SJSA1 (cell line): ENCODE measurements around the gene AGBL1. TPM values are rescaled to one million over a fixed set of nuclear protein-coding genes. Genes with fewer than 3 reads are reported as not detected.

ENCODE experiments used
- DNase-seq, 2 experiments: peaks; one replicate each; pipeline ENCODE4 v3.0.0-alpha.2; 2015 to 2020; ENCODE audit warnings: low spot score in 2 of 2, low read depth in 1 of 2
- H3K27ac ChIP-seq: fragments of 250-450 bp; sonication (Bioruptor Pico); 2 replicates; pipeline ENCODE4 v1.5.1; 2020; ENCODE audit warnings: mild to moderate bottlenecking, moderate library complexity
- H3K27me3 ChIP-seq: fragments of 250-450 bp; sonication (Bioruptor Pico); replicated peaks from 2 replicates; pipeline ENCODE4 v1.5.1; 2020; ENCODE audit warnings: mild to moderate bottlenecking, moderate library complexity
- H3K36me3 ChIP-seq: fragments of 250-450 bp; sonication (Bioruptor Pico); 2 replicates; pipeline ENCODE4 v1.5.1; 2020; ENCODE audit warnings: mild to moderate bottlenecking
- H3K4me1 ChIP-seq: fragments of 250-450 bp; sonication (Bioruptor Pico); replicated peaks from 2 replicates; pipeline ENCODE4 v1.6.1; 2021; ENCODE audit warnings: mild to moderate bottlenecking
- H3K4me3 ChIP-seq: fragments of 250-450 bp; sonication (Bioruptor Pico); 2 replicates; pipeline ENCODE4 v1.5.1; 2020; ENCODE audit warnings: mild to moderate bottlenecking
- H3K9me3 ChIP-seq: fragments of 250-450 bp; sonication (Bioruptor Pico); replicated peaks from 2 replicates; pipeline ENCODE4 v1.5.1; 2020; ENCODE audit warnings: mild to moderate bottlenecking
- total RNA-seq: library from RNA; depleted of rRNA; stranded (reverse); fragments of >200 nt; shearing (Covaris generic); gene quantifications from 2 replicates; pipeline ENCODE4 v1.2.3, GENCODE V29; 2014

AGBL1 gene
- total RNA-seq, 1 experiment from 2014 or later, result not detected

GRCh38 chr15:86765281-86765680 is 685.6 kb downstream of the AGBL1 start:
- DNase-seq, result no peak
- Histone ChIP-seq H3K27ac (no peak overlapping the region), H3K27me3 (no peaks in the 10 kb centered on the region), H3K4me1 (no peaks in the 10 kb centered on the region), H3K36me3 (no peaks in the 10 kb centered on the region), H3K4me3 (no peak overlapping the region), H3K9me3 (no peaks in the 10 kb centered on the region)

GRCh38 chr15:86772369-86773059 is 692.8 kb downstream of the AGBL1 start:
- no peaks in the 10 kb centered on the region for H3K4me1 ChIP-seq
- H3K27me3 ChIP-seq, result no peaks in the 10 kb centered on the region
- H3K4me3 ChIP-seq, result no peak overlapping the region
- no peak overlapping the region for H3K27ac ChIP-seq
- H3K36me3 ChIP-seq, result no peaks in the 10 kb centered on the region
- no peaks in the 10 kb centered on the region for H3K9me3 ChIP-seq
- DNase-seq, result no peak

- H3K36me3 ChIP-seq, result no peaks in the 10 kb centered on the region
- H3K27ac ChIP-seq, result no peak overlapping the region
- no peaks in the 10 kb centered on the region for H3K4me1 ChIP-seq
- H3K27me3 ChIP-seq, result no peaks in the 10 kb centered on the region
- H3K9me3 ChIP-seq, result no peaks in the 10 kb centered on the region
- DNase-seq, result no peak
- no peak overlapping the region for H3K4me3 ChIP-seq
Measured at GRCh38 chr15:86773736-86774135, 694.1 kb downstream of the AGBL1 start.

GRCh38 chr15:86776145-86776544 is 696.5 kb downstream of the AGBL1 start:
- no peak overlapping the region for H3K27ac ChIP-seq
- H3K27me3 ChIP-seq, result no peaks in the 10 kb centered on the region
- no peaks in the 10 kb centered on the region for H3K4me1 ChIP-seq
- H3K4me3 ChIP-seq, result no peak overlapping the region
- H3K36me3 ChIP-seq, result no peaks in the 10 kb centered on the region
- no peak for DNase-seq
- no peaks in the 10 kb centered on the region for H3K9me3 ChIP-seq

GRCh38 chr15:86796521-86796920 is 716.9 kb downstream of the AGBL1 start:
- Histone ChIP-seq H3K9me3 (0 out of 2 replicates have a peak, but pooled peaks cover 2% of the 10 kb centered on the region), H3K36me3 (no peaks in the 10 kb centered on the region), H3K4me3 (no peak overlapping the region), H3K27me3 (no peaks in the 10 kb centered on the region), H3K4me1 (no peaks in the 10 kb centered on the region), H3K27ac (no peak overlapping the region)
- DNase-seq, result no peak

GRCh38 chr15:86797135-86797534 is 717.5 kb downstream of the AGBL1 start:
- H3K4me3 ChIP-seq, result no peak overlapping the region
- H3K4me1 ChIP-seq, result no peaks in the 10 kb centered on the region
- H3K9me3 ChIP-seq, result 0 out of 2 replicates have a peak, but pooled peaks cover 2% of the 10 kb centered on the region
- no peak for DNase-seq
- H3K27me3 ChIP-seq, result no peaks in the 10 kb centered on the region
- H3K27ac ChIP-seq, result no peak overlapping the region
- H3K36me3 ChIP-seq, result no peaks in the 10 kb centered on the region

- Histone ChIP-seq H3K27ac (no peak overlapping the region), H3K36me3 (no peaks in the 10 kb centered on the region), H3K4me1 (no peaks in the 10 kb centered on the region), H3K4me3 (no peak overlapping the region), H3K9me3 (0 out of 2 replicates have a peak, but pooled peaks cover 2% of the 10 kb centered on the region), H3K27me3 (no peaks in the 10 kb centered on the region)
- DNase-seq, result no peak
Measured at GRCh38 chr15:86799226-86799625, 719.6 kb downstream of the AGBL1 start.

- no peak overlapping the region for H3K4me3 ChIP-seq
- H3K9me3 ChIP-seq, result 0 out of 2 replicates have a peak, but pooled peaks cover 2% of the 10 kb centered on the region
- no peak overlapping the region for H3K27ac ChIP-seq
- no peaks in the 10 kb centered on the region for H3K4me1 ChIP-seq
- no peak for DNase-seq
- H3K36me3 ChIP-seq, result no peaks in the 10 kb centered on the region
- H3K27me3 ChIP-seq, result no peaks in the 10 kb centered on the region
Measured at GRCh38 chr15:86802244-86802643, 722.6 kb downstream of the AGBL1 start.

GRCh38 chr15:86804406-86804805 is 724.7 kb downstream of the AGBL1 start:
- no peaks in the 10 kb centered on the region for H3K9me3 ChIP-seq
- no peaks in the 10 kb centered on the region for H3K36me3 ChIP-seq
- H3K27ac ChIP-seq, result no peak overlapping the region
- no peaks in the 10 kb centered on the region for H3K27me3 ChIP-seq
- DNase-seq, result no peak
- no peaks in the 10 kb centered on the region for H3K4me1 ChIP-seq
- H3K4me3 ChIP-seq, result no peak overlapping the region

GRCh38 chr15:86810329-86810728 is 730.7 kb downstream of the AGBL1 start:
- Histone ChIP-seq H3K27ac (no peak overlapping the region), H3K9me3 (no peaks in the 10 kb centered on the region), H3K27me3 (no peaks in the 10 kb centered on the region), H3K4me1 (no peaks in the 10 kb centered on the region), H3K36me3 (no peaks in the 10 kb centered on the region), H3K4me3 (no peak overlapping the region)
- no peak for DNase-seq

- no peak overlapping the region for H3K27ac ChIP-seq
- no peaks in the 10 kb centered on the region for H3K27me3 ChIP-seq
- no peaks in the 10 kb centered on the region for H3K4me1 ChIP-seq
- no peaks in the 10 kb centered on the region for H3K36me3 ChIP-seq
- H3K9me3 ChIP-seq, result no peaks in the 10 kb centered on the region
- no peak for DNase-seq
- H3K4me3 ChIP-seq, result no peak overlapping the region
Measured at GRCh38 chr15:86813892-86814291, 734.2 kb downstream of the AGBL1 start.

- no peak for DNase-seq
- no peak overlapping the region for H3K4me3 ChIP-seq
- no peaks in the 10 kb centered on the region for H3K36me3 ChIP-seq
- H3K27me3 ChIP-seq, result no peaks in the 10 kb centered on the region
- H3K27ac ChIP-seq, result no peak overlapping the region
- H3K9me3 ChIP-seq, result no peaks in the 10 kb centered on the region
- no peaks in the 10 kb centered on the region for H3K4me1 ChIP-seq
Measured at GRCh38 chr15:86829245-86829644, 749.6 kb downstream of the AGBL1 start.

GRCh38 chr15:86830304-86830703 is 750.6 kb downstream of the AGBL1 start:
- Histone ChIP-seq H3K4me3 (no peak overlapping the region), H3K27ac (no peak overlapping the region), H3K36me3 (no peaks in the 10 kb centered on the region), H3K4me1 (no peaks in the 10 kb centered on the region), H3K27me3 (no peaks in the 10 kb centered on the region), H3K9me3 (no peaks in the 10 kb centered on the region)
- DNase-seq, result no peak

GRCh38 chr15:86833595-86833994 is 753.9 kb downstream of the AGBL1 start:
- no peaks in the 10 kb centered on the region for H3K9me3 ChIP-seq
- no peak overlapping the region for H3K27ac ChIP-seq
- H3K4me3 ChIP-seq, result no peak overlapping the region
- DNase-seq, result no peak
- H3K27me3 ChIP-seq, result no peaks in the 10 kb centered on the region
- H3K36me3 ChIP-seq, result no peaks in the 10 kb centered on the region
- H3K4me1 ChIP-seq, result no peaks in the 10 kb centered on the region
